OCI-LY1 (cell line): ENCODE measurements around the gene SYT5.

Experiments
- CTCF ChIP-seq: fragments of 200-600 bp; sonication (generic), shearing (Covaris generic); IDR thresholded peaks from 2 replicates; pipeline ENCODE4 v1.5.1; 2017; ENCODE audit warnings: mild to moderate bottlenecking, antibody characterized with exemption, low read length, moderate library complexity, mixed read lengths
- EZH2 ChIP-seq: fragments of 200-600 bp; sonication (generic), shearing (Covaris generic); IDR thresholded peaks from 2 replicates; pipeline ENCODE4 v1.8.0; 2017; ENCODE audit warnings: borderline replicate concordance, mixed run types, mild to moderate bottlenecking, antibody characterized with exemption, low read length, moderate library complexity, mixed read lengths

GRCh38 chr19:55226788-55227187 is 46.7 kb upstream of the SYT5 start:
- TF ChIP-seq CTCF (no peak), EZH2 (no peak)
